A549 (cell line): ENCODE results near the gene LMF1. TPM values are rescaled to one million over a fixed set of nuclear protein-coding genes. Genes with fewer than 3 reads are reported as not detected.

Source experiments
- ATAC-seq, 2 experiments: fragments of 200-7000 bp in 1 of 2; fragments of >200 bp in 1 of 2; cut with Nextera tagmentation in 1 of 2; cut with Tn5 transposase in 1 of 2; 3 replicates each; pipeline versions ENCODE4 v1.8.0 to v1.9.1; 2018 to 2020; ENCODE audit warnings: mild to moderate bottlenecking in 1 of 2, moderate library complexity in 1 of 2
- CTCF ChIA-PET: fragments of 300-600 bp; sonication (Branson Sonifier 250); formaldehyde crosslinking; extraction: SDS; loops from one replicate; lab custom pipeline; 2021; ENCODE audit warnings: antibody characterized with exemption, inconsistent platforms; lab: Yijun Ruan, JAX
- POLR2A ChIA-PET: fragments of 350-600 bp; formaldehyde crosslinking; extraction: SDS; loops from one replicate; lab custom pipeline; 2021; ENCODE audit warnings: antibody characterized with exemption, inconsistent platforms; lab: Yijun Ruan, JAX
- DNase-seq, 2 experiments: peaks; one replicate each; pipeline versions ENCODE4 v3.0.0 to v3.0.0-alpha.2; 2011 to 2016; ENCODE audit warnings: low read depth in 1 of 2, low spot score in 1 of 2
- FAIRE-seq: peaks from 2 replicates; lab custom pipeline; 2011; peaks lifted over from hg19 to GRCh38; lab: Jason Lieb, UNC
- H3K27ac ChIP-seq, 2 experiments: fragments of >200 bp; sonication (Bioruptor Twin); formaldehyde crosslinking; 3 replicates each; pipeline ENCODE4 v1.5.1; 2016 to 2017
- H3K4me1 ChIP-seq: fragments of >200 bp; sonication (Bioruptor Twin); formaldehyde crosslinking; 3 replicates; pipeline ENCODE4 v1.6.1; 2016
- H3K4me2 ChIP-seq: fragments of >200 bp; sonication (Bioruptor Twin); formaldehyde crosslinking; 3 replicates; pipeline ENCODE4 v1.6.1; 2016
- H3K4me3 ChIP-seq: fragments of >200 bp; sonication (Bioruptor Twin); formaldehyde crosslinking; 3 replicates; pipeline ENCODE4 v1.5.1; 2016
- H3K9me3 ChIP-seq: fragments of >200 bp; sonication (Bioruptor Twin); formaldehyde crosslinking; 3 replicates; pipeline ENCODE4 v1.6.1; 2016
- ATOH8 ChIP-seq: fragments of 250-450 bp; sonication (Bioruptor Pico); IDR thresholded peaks from 2 replicates; pipeline ENCODE4 v1.5.0; 2020; ENCODE audit warnings: low read depth, mild to moderate bottlenecking, moderate library complexity
- CBX2 ChIP-seq: fragments of 200-600 bp; sonication (generic); IDR thresholded peaks from 2 replicates; pipeline ENCODE4 v1.6.1; 2016; ENCODE audit warnings: low read depth, mild to moderate bottlenecking, borderline replicate concordance
- CBX8 ChIP-seq: fragments of 200-600 bp; sonication (generic); IDR thresholded peaks from 2 replicates; pipeline ENCODE4 v1.6.1; 2016
- CEBPB ChIP-seq, 2 experiments: fragments of >200 bp in 1 of 2; sonication (Bioruptor Twin) in 1 of 2; formaldehyde crosslinking in 1 of 2; IDR thresholded peaks; 2 replicates each; pipeline ENCODE4 v1.6.1; 2012 to 2016
- CTCF ChIP-seq: fragments of >200 bp; sonication (Bioruptor Twin); formaldehyde crosslinking; IDR thresholded peaks from 3 replicates; pipeline ENCODE4 v1.5.1; 2016
- EHF ChIP-seq: fragments of 250-450 bp; sonication (Bioruptor Pico); IDR thresholded peaks from 2 replicates; pipeline ENCODE4 v1.5.0; 2020; ENCODE audit warnings: mild to moderate bottlenecking
- EHMT2 ChIP-seq: fragments of 200-600 bp; sonication (generic); IDR thresholded peaks from 2 replicates; pipeline ENCODE4 v1.6.1; 2016; ENCODE audit warnings: antibody characterized with exemption, low read depth, mild to moderate bottlenecking, moderate library complexity
- ESRRA ChIP-seq: fragments of 150-350 bp; IDR thresholded peaks from 2 replicates; pipeline ENCODE4 v1.6.1; 2014; ENCODE audit warnings: mild to moderate bottlenecking, low read length, borderline replicate concordance
- FOSB ChIP-seq: fragments of 250-450 bp; sonication (Bioruptor Pico); IDR thresholded peaks from 2 replicates; pipeline ENCODE4 v1.5.0; 2020; ENCODE audit warnings: mild to moderate bottlenecking, moderate library complexity
- HOXA7 ChIP-seq: fragments of 250-450 bp; sonication (Bioruptor Pico); IDR thresholded peaks from 2 replicates; pipeline ENCODE4 v1.5.0; 2020; ENCODE audit warnings: mild to moderate bottlenecking, moderate library complexity
- HOXB13 ChIP-seq: fragments of 250-450 bp; sonication (Bioruptor Pico); IDR thresholded peaks from 2 replicates; pipeline ENCODE4 v1.5.0; 2020; ENCODE audit warnings: low read depth, mild to moderate bottlenecking, moderate library complexity
- JUNB ChIP-seq: fragments of >200 bp; sonication (Bioruptor Twin); formaldehyde crosslinking; IDR thresholded peaks from 2 replicates; pipeline ENCODE4 v1.6.1; 2016
- KDM1A ChIP-seq: fragments of 200-600 bp; sonication (generic); IDR thresholded peaks from 2 replicates; pipeline ENCODE4 v1.6.1; 2016; ENCODE audit warnings: low read depth, mild to moderate bottlenecking
- KDM5A ChIP-seq: fragments of 200-600 bp; sonication (generic); IDR thresholded peaks from 2 replicates; pipeline ENCODE4 v1.6.1; 2016; ENCODE audit warnings: antibody characterized with exemption, mild to moderate bottlenecking
- MAFK ChIP-seq: fragments of 450-650 bp; IDR thresholded peaks from 2 replicates; pipeline ENCODE4 v1.6.1; 2014; ENCODE audit not compliant: partially characterized antibody
- MAX ChIP-seq: IDR thresholded peaks from 2 replicates; pipeline ENCODE4 v1.6.1; 2012
- NFE2L2 ChIP-seq: fragments of 150-350 bp; conservative IDR thresholded peaks from 2 replicates; pipeline ENCODE4 v1.6.1; 2014; ENCODE audit warnings: low read length
- NPAS2 ChIP-seq: fragments of 250-450 bp; sonication (Bioruptor Pico); IDR thresholded peaks from 2 replicates; pipeline ENCODE4 v1.8.0; 2022; ENCODE audit warnings: mild to moderate bottlenecking, moderate library complexity, borderline replicate concordance
- NR3C1 ChIP-seq: fragments of >200 bp; sonication (Bioruptor Twin); formaldehyde crosslinking; IDR thresholded peaks from 3 replicates; pipeline ENCODE4 v1.6.1; 2017
- PBX3 ChIP-seq: IDR thresholded peaks from 2 replicates; pipeline ENCODE4 v1.6.1; 2012
- PHF8 ChIP-seq: fragments of 200-600 bp; sonication (generic); IDR thresholded peaks from 2 replicates; pipeline ENCODE4 v1.6.1; 2016; ENCODE audit warnings: low read depth, mild to moderate bottlenecking, antibody characterized with exemption, moderate library complexity, borderline replicate concordance
- POLR2A ChIP-seq: IDR thresholded peaks from 2 replicates; pipeline ENCODE4 v1.6.1; 2012; ENCODE audit warnings: mild to moderate bottlenecking, low read length
- RAD21 ChIP-seq, 2 experiments: fragments of >200 bp in 1 of 2; sonication (Bioruptor Twin) in 1 of 2; formaldehyde crosslinking in 1 of 2; IDR thresholded peaks in 1 of 2; conservative IDR thresholded peaks in 1 of 2; 2 replicates in 1 of 2; 3 replicates in 1 of 2; pipeline ENCODE4 v1.6.1; 2012 to 2018; ENCODE audit warnings: inconsistent platforms in 1 of 2
- RARB ChIP-seq: fragments of 250-450 bp; sonication (Bioruptor Pico); IDR thresholded peaks from 2 replicates; pipeline ENCODE4 v1.8.0; 2021; ENCODE audit warnings: mild to moderate bottlenecking, moderate library complexity
- RCOR1 ChIP-seq: fragments of 150-350 bp; IDR thresholded peaks from 2 replicates; pipeline ENCODE4 v1.6.1; 2014; ENCODE audit warnings: antibody characterized with exemption, low read length, low read depth
- RFX5 ChIP-seq: fragments of 450-650 bp; IDR thresholded peaks from 2 replicates; pipeline ENCODE4 v1.7.1; 2014; ENCODE audit warnings: antibody characterized with exemption, mild to moderate bottlenecking, moderate library complexity
- SMC3 ChIP-seq: fragments of >200 bp; sonication (Bioruptor Twin); formaldehyde crosslinking; IDR thresholded peaks from 3 replicates; pipeline ENCODE4 v1.6.1; 2018; ENCODE audit warnings: inconsistent platforms
- SREBF2 ChIP-seq: fragments of 450-650 bp; IDR thresholded peaks from 2 replicates; pipeline ENCODE4 v1.6.1; 2014; ENCODE audit warnings: mild to moderate bottlenecking, moderate library complexity
- TFCP2L1 ChIP-seq: fragments of 250-450 bp; sonication (Bioruptor Pico); IDR thresholded peaks from 2 replicates; pipeline ENCODE4 v1.5.0; 2021; ENCODE audit warnings: mild to moderate bottlenecking
- TP53 ChIP-seq: fragments of 250-450 bp; sonication (Bioruptor Pico); IDR thresholded peaks from 2 replicates; pipeline ENCODE4 v1.5.0; 2021; ENCODE audit warnings: mild to moderate bottlenecking, moderate library complexity
- ZC3H11A ChIP-seq: fragments of 450-650 bp; IDR thresholded peaks from 2 replicates; pipeline ENCODE4 v1.6.1; 2014; ENCODE audit warnings: antibody characterized with exemption, mild to moderate bottlenecking
- ZFP36 ChIP-seq: fragments of 450-650 bp; IDR thresholded peaks from 2 replicates; pipeline ENCODE4 v1.6.1; 2014; ENCODE audit warnings: borderline replicate concordance; ENCODE audit not compliant: partially characterized antibody
- ZNF302 ChIP-seq: fragments of 250-450 bp; sonication (Bioruptor Pico); IDR thresholded peaks from 2 replicates; pipeline ENCODE4 v1.9.0; 2021; ENCODE audit warnings: inconsistent platforms, mild to moderate bottlenecking, moderate library complexity
- ZSCAN20 ChIP-seq: fragments of 250-450 bp; sonication (Bioruptor Pico); IDR thresholded peaks from 2 replicates; pipeline ENCODE4 v1.8.0; 2022; ENCODE audit warnings: mild to moderate bottlenecking, moderate library complexity
- WGBS: methylation state at CpG from one replicate; pipeline ENCODE4 v1.1.6; 2017; ENCODE audit errors: missing lambda C conversion rate; 5-methylcytosine and 5-hydroxymethylcytosine counted together
- polyA plus RNA-seq, 4 experiments: library from polyadenylated mRNA; depleted of rRNA in 3 of 4; stranded (reverse); fragments of >200 nt; fragmentation: RNase III in 1 of 4; extraction: RNeasy Plus Mini Kit Qiagen cat#74134 plus additional on column Dnase treatment in 1 of 4; gene quantifications; 2 replicates in 3 of 4; 3 replicates in 1 of 4; pipeline ENCODE4 v1.2.3, GENCODE V29; 2011 to 2017

LMF1 gene
- polyA plus RNA-seq, 2 of the 4 experiments (the other 2 are of a cell fraction): 8.8 to 10.9 TPM

GRCh38 chr16:965036-965395 lies 5.8 kb downstream of the LMF1 start (continued):
- TF ChIP-seq PHF8: no peak
- TF ChIP-seq HOXB13 (CRISPR knock-in tag): no peak
- TF ChIP-seq RCOR1: no peak
- no peak for TF ChIP-seq TP53 (CRISPR knock-in tag)
- TF ChIP-seq CEBPB (IDR thresholded peaks at IDR 0.05): no peak

- TF ChIP-seq SREBF2 (no peak), RFX5 (no peak), HOXB13 (CRISPR knock-in tag) (no peak), KDM5A (no peak), KDM1A (no peak), NFE2L2 (no peak), EHF (CRISPR knock-in tag) (no peak), PBX3 (no peak), CBX2 (no peak), EHMT2 (no peak), TFCP2L1 (no peak), NPAS2 (no peak), ATOH8 (no peak), ESRRA (no peak), JUNB (no peak), FOSB (CRISPR knock-in tag) (no peak), POLR2A (no peak), MAFK (no peak), CBX8 (no peak)
- TF ChIP-seq, all 56 proteins: peak for 0
- Histone ChIP-seq H3K9me3 (peaks cover 16% of the 10 kb centered on the region), H3K4me1 (no peaks in the 10 kb centered on the region), H3K4me3 (no peak overlapping the region), H3K4me2 (no peak overlapping the region), H3K27ac (no peak overlapping the region)
- POLR2A ChIA-PET: interaction anchor here (0.7 kb wide), 1 partner anchor 23 kb away, joined by 8 read pairs; no protein-coding TSS in a partner anchor
- FAIRE-seq (no peak), DNase-seq (no peak), ATAC-seq (no peak)
- CTCF ChIA-PET: interaction anchor here (0.5 to 1.3 kb wide), 2 partner anchors 10 to 149 kb away, joined by 3 read pairs; no protein-coding TSS in a partner anchor
- 84% methylated on average over 27 of the region's 27 CpGs for WGBS
Observed at GRCh38 chr16:964356-965035, 6.3 kb downstream of the LMF1 start.

- Histone ChIP-seq H3K4me1 (no peaks in the 10 kb centered on the region), H3K27ac (no peak overlapping the region), H3K9me3 (peaks cover 16% of the 10 kb centered on the region), H3K4me2 (no peak overlapping the region), H3K4me3 (no peak overlapping the region)
- FAIRE-seq (no peak), ATAC-seq (no peak), DNase-seq (no peak)
- WGBS: 94% methylated on average over 17 of the region's 17 CpGs
- ChIA-PET CTCF (interaction anchor here (0.5 kb wide), 1 partner anchor 149 kb away, joined by 3 read pairs; no protein-coding TSS in a partner anchor), POLR2A (interaction anchor here (0.7 kb wide), 1 partner anchor 23 kb away, joined by 8 read pairs; no protein-coding TSS in a partner anchor)
- TF ChIP-seq HOXA7 (CRISPR knock-in tag) (no peak), PBX3 (no peak), ZC3H11A (no peak), RARB (CRISPR knock-in tag) (no peak), KDM1A (no peak), RAD21 (conservative IDR thresholded peaks at IDR 0.05 in 1 of 2, IDR thresholded peaks at IDR 0.05 in 1 of 2) (no peak), SMC3 (no peak), ZNF302 (CRISPR knock-in tag) (no peak), ESRRA (no peak), CTCF (no peak), NR3C1 (no peak), ZFP36 (no peak), RCOR1 (no peak), ZSCAN20 (no peak), MAX (no peak)
Observed at GRCh38 chr16:963913-964312, 6.9 kb downstream of the LMF1 start.
